Hepatocyte (in vitro differentiated cells): ENCODE data around the gene ANAPC5.

Experiments
- EZH2 ChIP-seq: fragments of 200-600 bp; sonication (generic); IDR thresholded peaks from 2 replicates; pipeline ENCODE4 v1.6.1; 2016; ENCODE audit warnings: antibody characterized with exemption, mild to moderate bottlenecking, borderline replicate concordance
- TF ChIP-seq, protein P1 (sequence below): fragments of 200-600 bp; sonication (generic); IDR thresholded peaks from 2 replicates; pipeline ENCODE4 v1.5.1; 2016; ENCODE audit warnings: antibody characterized with exemption, mild to moderate bottlenecking; ENCODE audit not compliant: poor library complexity

DNA sequence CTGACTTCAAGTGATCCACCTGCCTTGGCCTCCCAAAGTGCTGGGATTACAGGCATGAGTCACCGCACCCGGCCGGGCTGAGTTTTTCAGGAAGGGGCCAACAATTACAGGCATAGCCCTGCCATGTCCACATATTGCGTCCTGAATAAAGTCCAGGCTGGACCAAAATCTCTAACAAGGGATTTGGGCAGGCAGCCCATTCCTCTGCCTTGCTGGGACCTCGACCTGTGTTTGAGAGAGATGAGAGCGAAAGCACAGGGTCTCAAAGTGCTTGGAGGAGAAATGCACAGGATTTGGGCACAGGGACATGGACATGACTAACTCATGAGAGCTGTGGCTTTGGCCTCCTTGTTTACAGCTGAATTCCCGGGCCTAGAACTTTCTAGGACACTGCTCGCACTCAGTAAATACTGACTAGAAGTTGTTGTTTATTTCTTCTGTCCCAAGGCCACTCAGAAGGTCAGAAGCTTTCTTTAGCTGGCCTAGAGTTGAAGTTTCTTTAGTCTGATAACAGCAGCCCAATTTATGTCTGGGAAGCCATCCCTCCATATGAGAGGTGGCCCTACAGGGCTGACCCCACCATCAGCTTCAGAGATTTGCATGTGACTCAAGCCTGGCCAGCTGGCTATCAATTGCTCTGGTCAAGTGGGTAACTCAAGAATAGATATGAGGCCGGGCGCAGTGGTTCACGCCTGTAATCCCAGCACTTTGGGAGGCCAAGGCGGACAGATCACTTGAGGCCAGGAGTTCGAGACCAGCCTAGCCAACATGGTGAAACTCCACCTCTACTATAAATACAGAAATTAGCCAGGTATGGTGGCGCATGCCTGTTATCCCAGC is 67.4 kb downstream of the ANAPC5 start:
- TF ChIP-seq EZH2, result no peak
- TF ChIP-seq, protein P1, sequence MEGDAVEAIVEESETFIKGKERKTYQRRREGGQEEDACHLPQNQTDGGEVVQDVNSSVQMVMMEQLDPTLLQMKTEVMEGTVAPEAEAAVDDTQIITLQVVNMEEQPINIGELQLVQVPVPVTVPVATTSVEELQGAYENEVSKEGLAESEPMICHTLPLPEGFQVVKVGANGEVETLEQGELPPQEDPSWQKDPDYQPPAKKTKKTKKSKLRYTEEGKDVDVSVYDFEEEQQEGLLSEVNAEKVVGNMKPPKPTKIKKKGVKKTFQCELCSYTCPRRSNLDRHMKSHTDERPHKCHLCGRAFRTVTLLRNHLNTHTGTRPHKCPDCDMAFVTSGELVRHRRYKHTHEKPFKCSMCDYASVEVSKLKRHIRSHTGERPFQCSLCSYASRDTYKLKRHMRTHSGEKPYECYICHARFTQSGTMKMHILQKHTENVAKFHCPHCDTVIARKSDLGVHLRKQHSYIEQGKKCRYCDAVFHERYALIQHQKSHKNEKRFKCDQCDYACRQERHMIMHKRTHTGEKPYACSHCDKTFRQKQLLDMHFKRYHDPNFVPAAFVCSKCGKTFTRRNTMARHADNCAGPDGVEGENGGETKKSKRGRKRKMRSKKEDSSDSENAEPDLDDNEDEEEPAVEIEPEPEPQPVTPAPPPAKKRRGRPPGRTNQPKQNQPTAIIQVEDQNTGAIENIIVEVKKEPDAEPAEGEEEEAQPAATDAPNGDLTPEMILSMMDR, result no peak
